Lower leg skin (tissue), 3 donors: Measurements from ENCODE around the gene NEO1.

Experiments
- CTCF ChIP-seq, 3 donors: fragments of 450-650 bp; IDR thresholded peaks; one replicate each; pipeline ENCODE4 v1.5.1; 2016; ENCODE audit warnings: antibody characterized with exemption in 3 of 3, mild to moderate bottlenecking in 3 of 3, moderate library complexity in 2 of 3
- POLR2A ChIP-seq, 2 donors: fragments of 450-650 bp; IDR thresholded peaks; one replicate each; pipeline ENCODE4 v1.6.1; 2016 to 2017; ENCODE audit warnings: antibody characterized with exemption in 2 of 2, mild to moderate bottlenecking in 1 of 2, moderate library complexity in 1 of 2

DNA sequence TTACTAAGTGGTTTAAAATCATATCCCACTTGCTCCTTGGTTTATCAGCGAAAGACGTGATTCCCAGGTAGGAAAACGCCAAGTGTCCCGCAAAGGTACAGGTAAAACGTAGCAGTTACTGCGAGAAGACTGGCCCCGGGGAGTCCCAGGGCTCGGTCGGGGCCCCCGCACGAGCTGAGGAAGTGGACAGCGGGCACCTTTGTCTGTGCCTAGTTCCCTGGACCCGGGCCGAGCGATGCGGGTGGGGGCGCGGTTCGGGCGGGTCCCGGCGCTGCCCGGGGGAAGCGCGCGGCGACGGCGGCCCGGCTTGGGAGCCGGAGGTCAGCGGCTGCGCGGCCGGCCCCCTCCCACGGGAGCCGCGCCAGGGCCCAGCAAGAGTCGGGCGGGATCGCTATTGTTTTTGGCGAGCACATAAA is 864 bp upstream of the NEO1 start:
- TF ChIP-seq CTCF (IDR thresholded peaks at IDR 0.05) (no peak), POLR2A (IDR thresholded peaks at IDR 0.05) (no peak)
